ENCODE data around the gene EPHB2.

EPHB2 gene

GRCh38 chr1:22910286-22910685, 199.6 kb downstream of the EPHB2 start:
- ChIA-PET CTCF (interaction anchor here (1.7 kb wide), 1 partner anchor 11 kb away, joined by 4 read pairs; no protein-coding TSS in a partner anchor), POLR2A (no interaction called here)
- no peak for DNase-seq (ENCODE audit: extremely low spot score)
- TF ChIP-seq CTCF (IDR thresholded peaks at IDR 0.05; ENCODE audit: control extremely low read depth, extremely low read depth, low read depth, missing control alignments), result no peak

GRCh38 chr1:22910986-22911651, 200.5 kb downstream of the EPHB2 start:
- DNase-seq (ENCODE audit: extremely low spot score), result no peak
- CTCF ChIA-PET, result no interaction called here
- POLR2A ChIA-PET, result no interaction called here
- TF ChIP-seq CTCF (IDR thresholded peaks at IDR 0.05; ENCODE audit: control extremely low read depth, extremely low read depth, low read depth, missing control alignments), result no peak

- TF ChIP-seq CTCF (IDR thresholded peaks at IDR 0.05; ENCODE audit: control extremely low read depth, extremely low read depth, low read depth, missing control alignments), result no peak
- ChIA-PET POLR2A (no interaction called here), CTCF (interaction anchor here (1.9 kb wide), 1 partner anchor 208 kb away, joined by 4 read pairs; no protein-coding TSS in a partner anchor)
- DNase-seq (ENCODE audit: extremely low spot score), result no peak
These were observed 201.7 kb downstream of the EPHB2 start for GRCh38 chr1:22912311-22912710.

- ChIA-PET POLR2A (no interaction called here), CTCF (interaction anchor here (1.9 kb wide), 1 partner anchor 209 kb away, joined by 4 read pairs; no protein-coding TSS in a partner anchor)
- TF ChIP-seq CTCF (IDR thresholded peaks at IDR 0.05; ENCODE audit: control extremely low read depth, extremely low read depth, low read depth, missing control alignments), result no peak
- DNase-seq (ENCODE audit: extremely low spot score), result no peak
These were observed 202.9 kb downstream of the EPHB2 start for GRCh38 chr1:22913421-22914141.

GRCh38 chr1:22914156-22914555, 203.5 kb downstream of the EPHB2 start:
- no peak for DNase-seq (ENCODE audit: extremely low spot score)
- ChIA-PET CTCF (no interaction called here), POLR2A (no interaction called here)
- no peak for TF ChIP-seq CTCF (IDR thresholded peaks at IDR 0.05; ENCODE audit: control extremely low read depth, extremely low read depth, low read depth, missing control alignments)

GRCh38 chr1:22914633-22915217, 204.1 kb downstream of the EPHB2 start:
- no peak for TF ChIP-seq CTCF (IDR thresholded peaks at IDR 0.05; ENCODE audit: control extremely low read depth, extremely low read depth, low read depth, missing control alignments)
- POLR2A ChIA-PET, result no interaction called here
- DNase-seq (ENCODE audit: extremely low spot score), result no peak
- CTCF ChIA-PET, result interaction anchor here (1.3 kb wide), 1 partner anchor 16 kb away, joined by 4 read pairs; no protein-coding TSS in a partner anchor
